Dedifferentiated amniotic fluid mesenchymal stem cell (primary cell): ENCODE results near the gene LSM11.

Experiments
- DNase-seq: peaks from one replicate; pipeline ENCODE4 v3.0.0-alpha.2; 2016; ENCODE audit errors: extremely low spot score

Gene LSM11

DNA sequence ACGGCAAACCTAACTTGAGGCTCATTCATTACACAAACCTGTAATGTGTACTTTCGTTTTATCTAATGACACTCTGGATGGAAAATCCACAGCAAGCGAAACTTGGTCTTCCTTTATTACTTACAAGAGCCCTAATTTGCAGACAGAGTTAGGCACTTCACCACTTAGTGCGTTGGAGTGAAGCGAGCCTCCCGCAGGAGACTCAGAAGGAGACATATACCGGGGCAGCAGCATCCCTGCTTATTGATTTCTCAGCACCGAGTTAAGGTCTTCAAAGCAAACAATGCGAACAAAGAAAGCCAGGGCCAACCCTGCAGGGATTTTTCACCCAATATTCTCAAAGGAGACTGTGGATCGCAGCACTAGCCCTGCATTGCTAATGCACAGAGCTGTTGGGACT is 28.6 kb downstream of the LSM11 start:
- no peak for DNase-seq

DNA sequence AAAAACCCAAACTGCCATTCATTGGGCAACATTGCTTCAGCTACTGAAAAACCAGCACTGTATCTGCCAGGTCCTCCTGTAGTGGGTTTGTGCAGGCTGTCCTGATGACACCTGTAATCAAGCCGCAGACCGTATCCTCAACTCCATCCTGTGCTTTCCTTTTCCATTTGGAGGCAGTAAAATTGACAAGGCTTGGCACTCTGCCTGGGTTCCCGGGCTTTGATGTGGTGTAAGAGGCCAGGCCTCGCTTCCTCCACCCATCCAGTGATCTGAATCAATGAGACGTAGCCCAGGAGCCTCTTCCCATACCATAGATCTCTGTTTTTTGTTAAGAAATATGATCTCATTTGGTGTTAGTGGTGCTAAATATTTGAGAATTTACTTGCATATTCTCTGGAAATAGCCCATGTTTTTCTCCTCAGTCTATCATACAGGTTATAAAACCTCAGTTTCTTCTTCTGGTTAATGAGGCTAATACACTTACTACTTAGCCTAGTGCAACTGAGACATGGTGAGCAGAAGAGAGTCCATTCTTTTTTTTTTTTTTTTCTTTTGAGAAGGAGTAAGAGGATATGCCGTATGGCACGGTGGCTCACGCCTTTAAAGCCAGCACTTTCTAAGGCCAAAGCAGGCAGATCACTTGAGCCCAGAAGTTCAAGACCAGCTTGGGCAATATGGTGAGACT is 34.8 kb downstream of the LSM11 start:
- DNase-seq, result no peak

DNA sequence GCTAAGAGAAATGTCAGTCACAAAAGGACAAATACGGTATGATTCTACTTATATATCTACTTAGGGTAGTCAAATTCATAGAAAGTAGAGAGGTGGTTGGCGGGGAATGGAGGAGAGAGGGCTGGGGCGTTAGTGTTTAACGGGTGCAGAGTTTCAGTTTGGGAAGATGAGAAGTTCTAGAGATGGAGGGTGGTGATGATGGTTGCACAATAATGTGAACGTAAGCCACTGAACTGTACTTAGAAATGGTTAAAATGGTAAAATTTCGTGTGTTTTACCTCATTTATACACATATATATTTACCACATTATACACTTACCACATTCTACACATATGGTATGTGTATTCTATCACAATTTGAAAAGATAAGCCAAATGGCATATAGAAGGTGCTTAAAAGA is 35.7 kb downstream of the LSM11 start:
- DNase-seq, result no peak

DNA sequence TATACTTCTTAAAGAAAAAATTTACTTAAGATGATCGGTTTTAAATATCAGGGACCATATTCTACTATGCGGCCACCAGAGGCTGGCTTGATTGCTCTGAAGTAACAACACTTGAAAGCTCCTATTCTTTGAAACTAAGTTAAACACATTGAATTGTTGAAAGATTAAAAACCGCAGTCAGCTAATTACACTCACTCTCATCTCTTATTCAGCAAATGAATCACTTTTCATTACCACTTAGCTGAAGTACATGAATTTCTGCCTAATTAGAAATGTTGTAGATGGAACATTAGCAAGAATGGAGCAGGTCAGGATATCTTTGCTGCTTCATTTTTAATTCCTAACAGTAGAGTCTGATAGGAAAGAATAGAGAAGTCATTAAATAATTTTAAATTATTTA is 42.3 kb downstream of the LSM11 start:
- DNase-seq, result no peak

DNA sequence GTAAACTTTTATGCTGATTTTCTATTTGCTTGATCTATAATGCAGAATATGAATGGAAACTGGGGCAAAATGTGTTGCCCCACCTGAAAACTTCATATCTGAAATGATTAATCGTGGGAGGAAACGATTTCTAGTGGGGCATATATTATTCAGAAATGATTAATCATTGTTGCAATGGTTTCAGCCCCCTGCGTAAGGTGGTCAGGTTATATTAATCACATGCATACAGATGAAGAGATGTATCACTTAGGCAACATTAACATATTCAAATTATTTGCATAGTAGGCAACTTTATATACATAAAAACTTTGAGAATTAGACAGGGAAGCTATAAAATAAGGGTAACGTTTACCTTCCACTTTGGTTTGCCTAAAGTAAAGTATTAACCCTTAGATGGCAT is 49.8 kb downstream of the LSM11 start:
- DNase-seq, result no peak

DNA sequence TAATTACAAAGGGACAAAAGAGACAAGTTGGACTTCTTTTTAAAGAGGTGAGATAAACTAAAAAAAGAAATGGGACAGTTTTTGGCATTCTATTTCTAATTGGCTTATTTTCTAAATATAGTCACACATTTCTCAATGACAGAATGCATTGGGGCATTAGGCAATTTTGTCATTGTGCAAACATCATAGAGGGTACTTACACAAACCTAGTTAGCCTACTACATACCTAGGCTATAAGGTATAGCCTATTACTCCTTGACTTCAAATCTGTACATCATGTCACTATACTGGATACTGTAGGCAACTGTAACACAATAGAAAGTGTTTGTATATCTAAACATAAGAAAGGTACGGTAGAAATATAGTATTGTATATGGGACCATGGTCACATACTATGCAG is 56.1 kb downstream of the LSM11 start:
- DNase-seq, result no peak

DNA sequence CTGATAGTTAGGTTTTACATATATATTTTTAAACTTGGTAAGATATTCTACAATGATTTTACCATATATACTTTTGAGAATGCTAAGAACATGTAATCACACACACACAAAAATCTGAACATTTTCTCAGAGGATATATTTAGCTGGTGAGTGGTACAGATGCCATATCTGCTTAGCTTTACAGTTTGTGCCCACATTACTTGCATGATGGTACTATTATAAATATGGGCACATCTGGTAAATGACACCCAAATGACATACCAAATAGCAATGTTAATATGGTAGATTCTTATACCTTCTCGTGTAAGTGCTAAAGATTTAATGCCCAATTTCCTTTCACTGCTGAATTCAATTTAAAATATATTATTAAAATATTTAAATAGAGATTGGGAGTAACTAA is 56.6 kb downstream of the LSM11 start:
- DNase-seq, result no peak

DNA sequence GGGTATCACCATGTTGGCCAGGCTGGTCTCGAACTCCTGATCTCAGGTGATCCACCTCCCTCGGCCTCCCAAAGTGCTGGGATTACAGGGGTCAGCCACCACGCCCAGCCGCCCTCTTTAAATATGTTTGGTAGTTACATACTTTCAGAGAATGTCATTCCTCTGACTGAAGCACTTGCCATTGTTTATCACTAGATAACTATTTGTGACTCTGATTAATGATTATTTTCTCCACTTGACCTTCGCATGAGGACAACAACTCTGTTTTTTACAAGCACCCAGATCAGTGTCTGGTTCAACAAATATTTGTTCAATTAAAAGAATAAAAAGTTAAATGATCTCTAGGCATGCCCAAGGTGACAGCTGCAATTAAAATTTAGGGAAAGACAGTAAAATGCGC is 59.2 kb downstream of the LSM11 start:
- no peak for DNase-seq

DNA sequence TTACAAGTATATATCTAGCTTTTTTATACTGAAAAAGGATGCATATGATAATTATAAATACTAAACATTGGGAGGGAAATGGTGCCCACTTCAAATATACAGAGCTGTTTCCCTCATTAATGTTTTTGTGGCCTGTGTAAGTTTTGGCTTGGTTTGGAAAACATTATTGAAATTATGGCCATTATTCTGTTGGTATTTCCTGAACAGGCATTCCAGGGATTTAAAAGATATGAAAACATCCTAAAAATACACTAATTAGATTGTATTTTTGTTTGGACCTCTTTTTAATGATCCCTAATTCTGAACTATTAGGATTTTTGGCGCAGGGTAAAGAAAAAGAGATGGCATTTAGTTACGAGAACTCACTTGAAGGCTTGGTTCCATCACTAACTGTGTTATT is 64.5 kb downstream of the LSM11 start:
- no peak for DNase-seq
